ENCODE measurements around the gene CAMK1D.

The CAMK1D gene

DNA sequence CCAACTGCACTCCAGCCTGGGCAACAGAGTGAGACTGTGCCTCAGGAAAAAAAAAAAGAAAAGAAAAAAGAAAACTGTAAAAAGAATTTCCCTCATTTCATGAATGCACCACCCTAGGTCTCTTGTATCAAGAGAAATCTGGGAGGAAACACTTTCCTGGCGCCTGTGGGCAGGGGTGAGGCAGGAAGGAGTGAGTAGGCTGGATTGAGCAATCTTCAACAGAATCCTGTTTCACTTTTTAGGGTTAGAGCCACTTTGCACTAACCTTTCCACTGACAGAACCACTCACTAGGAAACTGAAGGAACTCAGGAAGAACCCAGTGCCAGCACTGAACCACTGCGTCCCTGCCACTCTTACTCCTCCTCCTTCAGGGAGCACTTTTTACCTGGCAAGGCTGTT lies 370.0 kb downstream of the CAMK1D start:
- Histone ChIP-seq H3K4me3 (IDR thresholded peaks at IDR 0.05; ENCODE audit: insufficient read depth, low read depth, low read length) (no peak overlapping the region), H3K27me3 (ENCODE audit: insufficient read depth, low read depth) (no peaks in the 10 kb centered on the region), H3K79me2 (ENCODE audit: insufficient read depth, low read depth) (no peaks in the 10 kb centered on the region), H3K9ac (no peak overlapping the region), H3K27ac (no peak overlapping the region), H4K20me1 (ENCODE audit: insufficient read depth) (no peaks in the 10 kb centered on the region), H3K4me2 (no peak overlapping the region), H3K36me3 (ENCODE audit: insufficient read depth) (no peaks in the 10 kb centered on the region), H3K4me1 (ENCODE audit: low read depth, poor library complexity, severe bottlenecking) (no peaks in the 10 kb centered on the region), H2AFZ (ENCODE audit: low read depth) (no peak overlapping the region)
- TF ChIP-seq, protein P1, sequence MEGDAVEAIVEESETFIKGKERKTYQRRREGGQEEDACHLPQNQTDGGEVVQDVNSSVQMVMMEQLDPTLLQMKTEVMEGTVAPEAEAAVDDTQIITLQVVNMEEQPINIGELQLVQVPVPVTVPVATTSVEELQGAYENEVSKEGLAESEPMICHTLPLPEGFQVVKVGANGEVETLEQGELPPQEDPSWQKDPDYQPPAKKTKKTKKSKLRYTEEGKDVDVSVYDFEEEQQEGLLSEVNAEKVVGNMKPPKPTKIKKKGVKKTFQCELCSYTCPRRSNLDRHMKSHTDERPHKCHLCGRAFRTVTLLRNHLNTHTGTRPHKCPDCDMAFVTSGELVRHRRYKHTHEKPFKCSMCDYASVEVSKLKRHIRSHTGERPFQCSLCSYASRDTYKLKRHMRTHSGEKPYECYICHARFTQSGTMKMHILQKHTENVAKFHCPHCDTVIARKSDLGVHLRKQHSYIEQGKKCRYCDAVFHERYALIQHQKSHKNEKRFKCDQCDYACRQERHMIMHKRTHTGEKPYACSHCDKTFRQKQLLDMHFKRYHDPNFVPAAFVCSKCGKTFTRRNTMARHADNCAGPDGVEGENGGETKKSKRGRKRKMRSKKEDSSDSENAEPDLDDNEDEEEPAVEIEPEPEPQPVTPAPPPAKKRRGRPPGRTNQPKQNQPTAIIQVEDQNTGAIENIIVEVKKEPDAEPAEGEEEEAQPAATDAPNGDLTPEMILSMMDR (conservative IDR thresholded peaks at IDR 0.05; ENCODE audit: low read depth, low read length) = no peak

DNA sequence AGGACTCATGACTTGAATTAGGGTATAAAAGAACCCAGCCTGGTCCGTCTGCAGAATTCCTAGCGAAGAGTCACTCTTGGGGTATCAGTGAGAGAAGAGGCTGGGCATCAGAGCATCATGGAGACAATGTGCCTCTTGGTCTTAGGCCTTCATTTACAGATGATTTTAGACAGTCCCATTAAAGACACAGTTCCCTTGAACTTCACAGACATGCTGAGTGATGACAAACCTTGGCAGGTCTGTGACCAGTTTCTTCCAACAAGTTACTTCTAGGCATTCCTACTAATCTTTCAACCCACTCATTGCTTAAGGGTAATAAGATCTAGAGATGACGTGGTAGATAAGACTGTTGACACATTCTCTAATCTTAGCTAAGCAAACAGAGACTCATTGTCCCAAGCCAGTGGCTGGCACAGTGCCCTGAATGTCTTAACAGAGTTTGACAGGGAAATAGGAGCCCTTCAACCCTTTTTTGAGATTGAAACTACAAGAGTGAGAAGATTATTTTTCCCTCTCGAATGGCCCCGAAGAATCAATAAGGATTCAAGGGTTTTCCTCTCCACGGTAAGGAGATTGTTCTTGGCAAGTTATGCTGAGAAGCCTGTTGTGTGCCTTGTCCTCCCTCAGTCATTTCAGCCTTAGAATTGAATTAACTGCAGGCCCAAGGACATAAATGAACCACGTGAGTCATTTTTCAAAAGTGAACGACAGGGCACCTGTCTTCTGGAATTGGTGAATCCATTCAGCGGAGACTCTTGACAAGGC lies 371.1 kb downstream of the CAMK1D start:
- Histone ChIP-seq H3K4me2 (no peak overlapping the region), H3K36me3 (ENCODE audit: insufficient read depth) (no peaks in the 10 kb centered on the region), H3K27ac (no peak overlapping the region), H3K4me1 (ENCODE audit: low read depth, poor library complexity, severe bottlenecking) (no peaks in the 10 kb centered on the region), H3K27me3 (ENCODE audit: insufficient read depth, low read depth) (no peaks in the 10 kb centered on the region), H4K20me1 (ENCODE audit: insufficient read depth) (no peaks in the 10 kb centered on the region), H3K79me2 (ENCODE audit: insufficient read depth, low read depth) (no peaks in the 10 kb centered on the region), H2AFZ (ENCODE audit: low read depth) (no peak overlapping the region), H3K4me3 (IDR thresholded peaks at IDR 0.05; ENCODE audit: insufficient read depth, low read depth, low read length) (no peak overlapping the region), H3K9ac (no peak overlapping the region)
- TF ChIP-seq, protein P1 (conservative IDR thresholded peaks at IDR 0.05; ENCODE audit: low read depth, low read length) = no peak

DNA sequence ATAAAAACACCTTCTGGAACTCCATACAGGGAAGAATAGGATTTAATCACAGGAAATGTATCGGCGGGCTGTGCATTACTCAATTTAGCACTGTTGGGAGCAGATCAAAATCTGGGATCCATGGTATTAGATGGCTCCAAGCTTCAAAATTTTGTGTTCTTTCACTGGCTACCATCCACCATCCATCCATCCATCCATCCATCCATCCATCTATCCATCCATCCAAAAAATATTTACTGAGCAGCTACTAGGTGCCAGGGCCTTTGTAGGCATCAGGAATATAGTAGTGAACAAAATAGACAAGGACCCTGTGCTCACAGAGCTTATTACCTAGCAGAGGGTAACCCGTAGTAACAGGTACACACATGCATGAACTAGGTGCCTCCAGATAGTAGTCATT lies 372.0 kb downstream of the CAMK1D start:
- TF ChIP-seq, protein P1 (conservative IDR thresholded peaks at IDR 0.05; ENCODE audit: low read depth, low read length) = no peak
- Histone ChIP-seq H3K27ac (no peak overlapping the region), H3K4me1 (ENCODE audit: low read depth, poor library complexity, severe bottlenecking) (no peaks in the 10 kb centered on the region), H3K27me3 (ENCODE audit: insufficient read depth, low read depth) (no peaks in the 10 kb centered on the region), H3K4me2 (no peak overlapping the region), H3K36me3 (ENCODE audit: insufficient read depth) (no peaks in the 10 kb centered on the region), H3K79me2 (ENCODE audit: insufficient read depth, low read depth) (no peaks in the 10 kb centered on the region), H3K4me3 (IDR thresholded peaks at IDR 0.05; ENCODE audit: insufficient read depth, low read depth, low read length) (no peak overlapping the region), H2AFZ (ENCODE audit: low read depth) (no peak overlapping the region), H3K9ac (no peak overlapping the region), H4K20me1 (ENCODE audit: insufficient read depth) (no peaks in the 10 kb centered on the region)

DNA sequence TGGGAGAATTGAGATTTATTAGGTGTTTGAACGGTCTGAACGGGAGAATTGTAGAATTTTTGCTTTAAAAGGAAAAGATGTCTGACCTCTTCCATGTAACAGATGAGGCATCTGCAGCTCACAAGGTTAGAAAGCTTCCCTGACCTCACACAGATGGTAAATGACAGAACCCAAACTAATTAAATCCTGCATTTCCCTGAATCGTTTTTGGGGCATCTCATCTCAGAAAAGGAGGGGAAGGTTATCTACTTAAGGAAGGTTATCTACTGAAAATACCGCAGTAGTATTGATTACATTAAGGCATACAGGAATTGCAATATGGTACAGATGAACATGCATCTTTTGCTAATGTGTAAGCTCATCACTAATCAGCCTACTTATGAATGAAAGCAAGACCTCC lies 373.9 kb downstream of the CAMK1D start:
- H3K36me3 ChIP-seq (ENCODE audit: insufficient read depth) = no peaks in the 10 kb centered on the region
- H4K20me1 ChIP-seq (ENCODE audit: insufficient read depth) = no peaks in the 10 kb centered on the region
- H3K4me2 ChIP-seq = no peak overlapping the region
- no peaks in the 10 kb centered on the region for H3K4me1 ChIP-seq (ENCODE audit: low read depth, poor library complexity, severe bottlenecking)
- no peaks in the 10 kb centered on the region for H3K27me3 ChIP-seq (ENCODE audit: insufficient read depth, low read depth)
- H3K9ac ChIP-seq = no peak overlapping the region
- TF ChIP-seq, protein P1 (conservative IDR thresholded peaks at IDR 0.05; ENCODE audit: low read depth, low read length) = no peak
- no peak overlapping the region for H3K4me3 ChIP-seq (IDR thresholded peaks at IDR 0.05; ENCODE audit: insufficient read depth, low read depth, low read length)
- H2AFZ ChIP-seq (ENCODE audit: low read depth) = no peak overlapping the region
- no peak overlapping the region for H3K27ac ChIP-seq
- no peaks in the 10 kb centered on the region for H3K79me2 ChIP-seq (ENCODE audit: insufficient read depth, low read depth)
